CD14-positive monocyte (primary cell): ENCODE measurements around the gene SLC16A13. TPM values are rescaled to one million over a fixed set of nuclear protein-coding genes. Genes with fewer than 3 reads are reported as not detected.

Experiments
- DNase-seq, 3 donors: peaks; one replicate each; pipeline ENCODE4 v3.0.0-alpha.2; 2011 to 2022
- H2AFZ ChIP-seq: 2 replicates; pipeline ENCODE4 v1.6.0; 2012; ENCODE audit warnings: mild to moderate bottlenecking, low read depth, low read length, inconsistent platforms; ENCODE audit not compliant: insufficient read depth, poor library complexity, severe bottlenecking
- H3K27ac ChIP-seq, 2 donors: 1 replicate in 1 of 2; 2 replicates in 1 of 2; pipeline ENCODE4 v1.5.1; 2012 to 2013; ENCODE audit warnings: low read length in 2 of 2, control low read depth in 1 of 2, inconsistent platforms in 1 of 2, low read depth in 1 of 2, mild to moderate bottlenecking in 1 of 2
- H3K27me3 ChIP-seq, 2 donors: one replicate each; pipeline versions ENCODE4 v1.6.0 to v1.6.1; 2011 to 2013; ENCODE audit warnings: low read length in 2 of 2; ENCODE audit not compliant: control insufficient read depth in 2 of 2, insufficient read depth in 2 of 2
- H3K36me3 ChIP-seq, 2 donors: replicated peaks in 1 of 2; 1 replicate in 1 of 2; 2 replicates in 1 of 2; pipeline versions ENCODE4 v1.5.1 to v1.6.1; 2012 to 2013; ENCODE audit warnings: low read length in 2 of 2, control low read depth in 1 of 2, inconsistent platforms in 1 of 2, mild to moderate bottlenecking in 1 of 2; ENCODE audit not compliant: insufficient read depth in 2 of 2, control insufficient read depth in 1 of 2
- H3K4me1 ChIP-seq, 2 donors: 1 replicate in 1 of 2; 2 replicates in 1 of 2; pipeline versions ENCODE4 v1.5.1 to v1.6.1; 2012 to 2013; ENCODE audit warnings: low read length in 2 of 2, control low read depth in 1 of 2, inconsistent platforms in 1 of 2, mild to moderate bottlenecking in 1 of 2, moderate library complexity in 1 of 2; ENCODE audit not compliant: insufficient read depth in 2 of 2, control insufficient read depth in 1 of 2
- H3K4me2 ChIP-seq: replicated peaks from 2 replicates; pipeline ENCODE3; 2012; ENCODE audit warnings: low read length, moderate library complexity, mild to moderate bottlenecking; ENCODE audit not compliant: poor library complexity, severe bottlenecking; ENCODE audit errors: extremely low read depth
- H3K4me3 ChIP-seq, 3 experiments: fragments of 200-600 bp in 1 of 3; sonication (generic) in 1 of 3; replicated peaks in 1 of 3; 1 replicate in 2 of 3; 2 replicates in 1 of 3; pipeline ENCODE4 v1.5.1; 2011 to 2013; ENCODE audit warnings: low read length in 3 of 3, mild to moderate bottlenecking in 3 of 3, control low read depth in 2 of 3, low read depth in 2 of 3, inconsistent platforms in 1 of 3, moderate library complexity in 1 of 3
- H3K79me2 ChIP-seq: 2 replicates; pipeline ENCODE4 v1.6.0; 2012; ENCODE audit warnings: mild to moderate bottlenecking, control low read depth, inconsistent platforms, low read length, moderate library complexity; ENCODE audit not compliant: insufficient read depth
- H3K9ac ChIP-seq: 2 replicates; pipeline ENCODE4 v1.6.0; 2017; ENCODE audit warnings: low read length, mild to moderate bottlenecking; ENCODE audit not compliant: insufficient read depth, poor library complexity, severe bottlenecking
- H3K9me3 ChIP-seq, 2 donors: replicated peaks in 1 of 2; 1 replicate in 1 of 2; 2 replicates in 1 of 2; pipeline versions ENCODE4 v1.5.1 to v1.6.1; 2012 to 2013; ENCODE audit warnings: low read length in 2 of 2, control low read depth in 1 of 2; ENCODE audit not compliant: control insufficient read depth in 1 of 2, insufficient read depth in 1 of 2
- H4K20me1 ChIP-seq: 2 replicates; pipeline ENCODE4 v1.6.0; 2012; ENCODE audit warnings: mild to moderate bottlenecking, low read length, control low read depth, moderate library complexity; ENCODE audit not compliant: insufficient read depth
- H3K27ac Mint-ChIP-seq, 7 donors: one replicate each; pipeline ENCODE4 v1.8.0; 2020; ENCODE audit warnings: mild to moderate bottlenecking in 7 of 7, mixed read lengths in 7 of 7, moderate library complexity in 6 of 7, inconsistent platforms in 2 of 7
- H3K27me3 Mint-ChIP-seq, 3 donors: one replicate each; pipeline ENCODE4 v1.8.0; 2021 to 2022; ENCODE audit warnings: low read depth in 3 of 3, mild to moderate bottlenecking in 3 of 3, mixed read lengths in 3 of 3, moderate library complexity in 3 of 3, inconsistent platforms in 1 of 3
- H3K36me3 Mint-ChIP-seq, 2 donors: one replicate each; pipeline ENCODE4 v1.8.0; 2020; ENCODE audit warnings: mixed read lengths in 2 of 2, inconsistent platforms in 1 of 2, mild to moderate bottlenecking in 1 of 2
- H3K4me1 Mint-ChIP-seq: one replicate; pipeline ENCODE4 v1.8.0; 2020; ENCODE audit warnings: mild to moderate bottlenecking, mixed read lengths
- H3K4me3 Mint-ChIP-seq, 2 donors: one replicate each; pipeline ENCODE4 v1.8.0; 2020; ENCODE audit warnings: mild to moderate bottlenecking in 2 of 2, mixed read lengths in 2 of 2, moderate library complexity in 1 of 2
- H3K9me3 Mint-ChIP-seq, 7 donors: one replicate each; pipeline ENCODE4 v1.8.0; 2020 to 2022; ENCODE audit warnings: mixed read lengths in 7 of 7, mild to moderate bottlenecking in 6 of 7, moderate library complexity in 6 of 7, inconsistent platforms in 2 of 7
- CTCF ChIP-seq: fragments of 200-600 bp; IDR thresholded peaks from one replicate; pipeline ENCODE4 v1.8.0; 2022; ENCODE audit warnings: antibody characterized with exemption, mild to moderate bottlenecking
- WGBS: methylation state at CpG from one replicate; pipeline ENCODE4 v1.1.5; 2013; ENCODE audit warnings: missing lambda C conversion rate; ENCODE audit not compliant: insufficient coverage; 5-methylcytosine and 5-hydroxymethylcytosine counted together
- intact Hi-C, 2 donors: fragments of 100-400 bp; cut with micrococcal nuclease; formaldehyde crosslinking; loops; one replicate each; pipeline versions ENCODE4 v1.15.0 to v1.15.1; 2023
- polyA plus RNA-seq, 3 donors: library from polyadenylated mRNA; depleted of rRNA in 1 of 3; unstranded in 2 of 3; stranded (reverse) in 1 of 3; fragments of 300-500 nt in 2 of 3; fragments of >200 nt in 1 of 3; fragmentation: Illumina TruSeq in 2 of 3; gene quantifications; 1 replicate in 2 of 3; 2 replicates in 1 of 3; pipeline ENCODE4 v1.2.3, GENCODE V29; 2012 to 2021

Gene SLC16A13
- polyA plus RNA-seq, 3 donors: 0.93 to 3.1 (median 2.2) TPM

GRCh38 chr17:7011942-7012254 is 23.9 kb upstream of the SLC16A13 start:
- Histone ChIP-seq H3K9ac (peak overlapping the region; percentile 99), H3K27ac (peak overlapping the region; percentile 98 to 100), H3K36me3 (peaks cover 14 to 33% of the 10 kb centered on the region in 2 donors), H2AFZ (peak overlapping the region; percentile 73), H3K4me1 (peaks cover 53 to 57% of the 10 kb centered on the region in 2 donors), H3K79me2 (peaks cover 80% of the 10 kb centered on the region), H3K27me3 (no peaks in the 10 kb centered on the region), H3K4me3 (peak overlapping the region; percentile 95 to 98 (median 97)), H3K9me3 (no peaks in the 10 kb centered on the region), H4K20me1 (peaks cover 29% of the 10 kb centered on the region), H3K4me2 (peak overlapping the region; percentile 96)
- Mint-ChIP-seq H3K36me3 (peaks cover 38 to 45% of the 10 kb centered on the region in 2 donors), H3K27ac (peak overlapping the region; percentile 99 to 100 (median 100)), H3K4me1 (peaks cover 63% of the 10 kb centered on the region), H3K9me3 (peaks cover 0 to 5% (median 0%) of the 10 kb centered on the region in 7 donors), H3K4me3 (peak overlapping the region; percentile 94 to 98), H3K27me3 (peaks cover 0 to 7% (median 2%) of the 10 kb centered on the region in 3 donors)
- WGBS: no CpG with 5 or more reads among the region's 6 CpGs
- intact Hi-C loops: loop anchor here in 1 of 2 donors (5.0 kb wide), 2 partner anchors 360 to 1045 kb away; partner anchors contain the start of genes C17orf100 and MED31
- no peak for TF ChIP-seq CTCF
- no peak for DNase-seq

GRCh38 chr17:7014261-7014994 is 21.4 kb upstream of the SLC16A13 start:
- Mint-ChIP-seq H3K36me3 (peaks cover 32 to 34% of the 10 kb centered on the region in 2 donors), H3K4me1 (peaks cover 60% of the 10 kb centered on the region), H3K9me3 (peaks cover 0 to 5% (median 0%) of the 10 kb centered on the region in 7 donors), H3K27ac (peak overlapping the region; percentile 99 to 100 (median 100)), H3K27me3 (peaks cover 2 to 9% (median 3%) of the 10 kb centered on the region in 3 donors), H3K4me3 (peak overlapping the region; percentile 94 to 98)
- Histone ChIP-seq H3K79me2 (peaks cover 55% of the 10 kb centered on the region), H4K20me1 (peaks cover 7% of the 10 kb centered on the region), H3K27me3 (no peaks in the 10 kb centered on the region), H3K4me2 (peak overlapping the region; percentile 96), H3K9me3 (no peaks in the 10 kb centered on the region), H2AFZ (no peak overlapping the region), H3K36me3 (peaks cover 16 to 23% of the 10 kb centered on the region in 2 donors), H3K4me1 (peaks cover 49 to 66% of the 10 kb centered on the region in 2 donors), H3K27ac (peak overlapping the region; percentile 98 to 100), H3K4me3 (peak overlapping the region; percentile 95 to 98 (median 97)), H3K9ac (peak overlapping the region; percentile 99)
- intact Hi-C loops: loop anchor here in 1 of 2 donors (5.0 kb wide), 2 partner anchors 362 to 1043 kb away; partner anchors contain the start of genes C17orf100 and MED31
- peak; percentile 99 to 100 (median 99) for DNase-seq
- peak; percentile 92 for TF ChIP-seq CTCF
- under 1% methylated on average over 59 of the region's 75 CpGs for WGBS
